HepG2 (cell line): ENCODE results near the gene PRXL2A. TPM values are rescaled to one million over a fixed set of nuclear protein-coding genes. Genes with fewer than 3 reads are reported as not detected.

Experiments
- CAMTA2 ChIP-seq: sonication (generic); formaldehyde crosslinking; IDR thresholded peaks from 2 replicates; pipeline ENCODE4 v1.4.0; 2020; ENCODE audit warnings: mild to moderate bottlenecking, missing genetic modification reagents, borderline replicate concordance
- FIP1L1 ChIP-seq: fragments of 200-400 bp; formaldehyde crosslinking; IDR thresholded peaks from 2 replicates; pipeline ENCODE4 v1.6.1; 2018; ENCODE audit warnings: low read depth, mild to moderate bottlenecking, low read length, moderate library complexity, borderline replicate concordance; ENCODE audit not compliant: insufficient read depth
- GABPB1 ChIP-seq: IDR thresholded peaks from 2 replicates; pipeline ENCODE4 v1.6.1; 2016; ENCODE audit warnings: mild to moderate bottlenecking, missing genetic modification reagents, moderate library complexity, missing compliant biosample characterization
- MZF1 ChIP-seq: sonication (generic); formaldehyde crosslinking; IDR thresholded peaks from 2 replicates; pipeline ENCODE4 v1.8.1; 2023; ENCODE audit warnings: mild to moderate bottlenecking, missing genetic modification reagents, borderline replicate concordance
- NFE2L2 ChIP-seq: fragments of 150-350 bp; IDR thresholded peaks from 2 replicates; pipeline ENCODE4 v1.6.1; 2014; ENCODE audit warnings: low read length
- THAP11 ChIP-seq: IDR thresholded peaks from 2 replicates; pipeline ENCODE4 v1.6.1; 2016; ENCODE audit warnings: missing biosample characterization, missing genetic modification reagents
- TP53 ChIP-seq: sonication (generic); formaldehyde crosslinking; conservative IDR thresholded peaks from 2 replicates; pipeline ENCODE4 v1.4.0; 2020; ENCODE audit warnings: missing genetic modification reagents
- ZFP1 ChIP-seq: IDR thresholded peaks from 2 replicates; pipeline ENCODE4 v1.6.1; 2016
- ZMYM2 ChIP-seq: sonication (generic); formaldehyde crosslinking; IDR thresholded peaks from 2 replicates; pipeline ENCODE4 v1.8.0; 2022; ENCODE audit warnings: mild to moderate bottlenecking, missing genetic modification reagents
- ZNF383 ChIP-seq: sonication (generic); formaldehyde crosslinking; IDR thresholded peaks from 2 replicates; pipeline ENCODE4 v1.4.0; 2020; ENCODE audit warnings: missing genetic modification reagents, mild to moderate bottlenecking, borderline replicate concordance
- ZNF446 ChIP-seq: sonication (generic); formaldehyde crosslinking; IDR thresholded peaks from 2 replicates; pipeline ENCODE4 v1.5.0; 2020; ENCODE audit warnings: mild to moderate bottlenecking, missing genetic modification reagents
- ZNF672 ChIP-seq: sonication (generic); formaldehyde crosslinking; IDR thresholded peaks from 2 replicates; pipeline ENCODE4 v1.8.1; 2022; ENCODE audit warnings: missing genetic modification reagents
- ZSCAN31 ChIP-seq: sonication (generic); formaldehyde crosslinking; IDR thresholded peaks from 2 replicates; pipeline ENCODE4 v1.5.0; 2020; ENCODE audit warnings: low read depth, mild to moderate bottlenecking, missing genetic modification reagents
- polyA plus RNA-seq, 8 experiments: library from polyadenylated mRNA; depleted of rRNA in 3 of 8; stranded (reverse) in 7 of 8; unstranded in 1 of 8; fragments of >200 nt; fragmentation: Illumina TruSeq in 4 of 8; extraction: Trizol in 4 of 8; gene quantifications; 2 replicates each; pipeline versions ENCODE4 v1.2.1 to v1.2.3, GENCODE V29; 2011 to 2016; ENCODE audit warnings: low read depth in 4 of 8, missing spikeins in 1 of 8, mixed read lengths in 1 of 8; ENCODE audit not compliant: insufficient read depth in 1 of 8
- total RNA-seq, 5 experiments: library from RNA; depleted of rRNA; stranded (reverse); fragments of >200 nt; fragmentation: Illumina TruSeq; extraction: Trizol; gene quantifications; 2 replicates each; pipeline ENCODE4 v1.2.3, GENCODE V29; 2016; ENCODE audit warnings: low read depth in 1 of 5
- TF ChIP-seq, protein P1 (sequence below): sonication (generic); formaldehyde crosslinking; IDR thresholded peaks from 2 replicates; pipeline ENCODE4 v1.4.0; 2020; ENCODE audit warnings: missing genetic modification reagents
- TF ChIP-seq, protein P2 (sequence below): sonication (generic); formaldehyde crosslinking; IDR thresholded peaks from one replicate; pipeline ENCODE4 v1.5.1; 2020; ENCODE audit warnings: mild to moderate bottlenecking, missing genetic modification reagents; ENCODE audit errors: not compliant biosample characterization
- TF ChIP-seq, protein P3 (sequence below): sonication (generic); formaldehyde crosslinking; IDR thresholded peaks from 2 replicates; pipeline ENCODE4 v1.4.0; 2020; ENCODE audit warnings: mild to moderate bottlenecking, missing genetic modification reagents
- TF ChIP-seq, protein P4 (sequence below): sonication (generic); formaldehyde crosslinking; IDR thresholded peaks from 2 replicates; pipeline ENCODE4 v1.4.0; 2020; ENCODE audit warnings: missing genetic modification reagents

The PRXL2A gene
- total and polyA plus RNA-seq, 2 of the 13 experiments (the other 11 are each of a cell fraction or from before 2014, with no cell fraction given): 43.9 to 79.9 TPM

DNA sequence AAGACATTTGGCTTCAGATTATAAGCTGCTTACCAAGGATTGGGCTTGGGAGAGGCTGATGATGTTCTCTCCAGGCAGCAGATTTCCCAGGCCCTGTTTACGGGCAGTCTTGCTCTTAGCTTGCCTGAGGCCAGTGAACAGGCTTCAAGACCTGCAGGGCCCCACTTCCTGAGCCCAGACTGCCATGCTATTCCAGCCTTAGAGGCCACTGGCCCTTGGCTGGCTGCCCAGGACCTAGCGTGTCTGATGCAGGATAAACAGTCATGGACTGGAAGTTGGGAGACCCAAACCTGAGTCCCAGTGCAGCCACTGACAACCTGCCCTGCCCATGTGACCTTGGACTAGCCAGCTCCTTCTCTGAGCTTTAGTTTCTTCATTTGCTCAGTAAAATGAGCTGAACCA is 2.9 kb downstream of the PRXL2A start (continued):
- TF ChIP-seq, protein P1, sequence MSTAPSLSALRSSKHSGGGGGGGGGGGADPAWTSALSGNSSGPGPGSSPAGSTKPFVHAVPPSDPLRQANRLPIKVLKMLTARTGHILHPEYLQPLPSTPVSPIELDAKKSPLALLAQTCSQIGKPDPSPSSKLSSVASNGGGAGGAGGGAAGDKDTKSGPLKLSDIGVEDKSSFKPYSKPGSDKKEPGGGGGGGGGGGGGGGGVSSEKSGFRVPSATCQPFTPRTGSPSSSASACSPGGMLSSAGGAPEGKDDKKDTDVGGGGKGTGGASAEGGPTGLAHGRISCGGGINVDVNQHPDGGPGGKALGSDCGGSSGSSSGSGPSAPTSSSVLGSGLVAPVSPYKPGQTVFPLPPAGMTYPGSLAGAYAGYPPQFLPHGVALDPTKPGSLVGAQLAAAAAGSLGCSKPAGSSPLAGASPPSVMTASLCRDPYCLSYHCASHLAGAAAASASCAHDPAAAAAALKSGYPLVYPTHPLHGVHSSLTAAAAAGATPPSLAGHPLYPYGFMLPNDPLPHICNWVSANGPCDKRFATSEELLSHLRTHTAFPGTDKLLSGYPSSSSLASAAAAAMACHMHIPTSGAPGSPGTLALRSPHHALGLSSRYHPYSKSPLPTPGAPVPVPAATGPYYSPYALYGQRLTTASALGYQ (CRISPR knock-in tag): no peak
- TF ChIP-seq ZNF383 (CRISPR knock-in tag) (no peak), FIP1L1 (no peak), ZSCAN31 (CRISPR knock-in tag) (no peak; the same call in 1 of the 2 replicates), TP53 (CRISPR knock-in tag) (no peak), CAMTA2 (CRISPR knock-in tag) (no peak), GABPB1 (CRISPR knock-in tag) (peak; percentile 37; the same call in 1 of the 2 replicates), NFE2L2 (no peak), ZMYM2 (CRISPR knock-in tag) (no peak), MZF1 (CRISPR knock-in tag) (no peak), ZNF446 (CRISPR knock-in tag) (no peak), ZNF672 (CRISPR knock-in tag) (no peak), THAP11 (CRISPR knock-in tag) (no peak), ZFP1 (CRISPR knock-in tag) (no peak)
- TF ChIP-seq, protein P2, sequence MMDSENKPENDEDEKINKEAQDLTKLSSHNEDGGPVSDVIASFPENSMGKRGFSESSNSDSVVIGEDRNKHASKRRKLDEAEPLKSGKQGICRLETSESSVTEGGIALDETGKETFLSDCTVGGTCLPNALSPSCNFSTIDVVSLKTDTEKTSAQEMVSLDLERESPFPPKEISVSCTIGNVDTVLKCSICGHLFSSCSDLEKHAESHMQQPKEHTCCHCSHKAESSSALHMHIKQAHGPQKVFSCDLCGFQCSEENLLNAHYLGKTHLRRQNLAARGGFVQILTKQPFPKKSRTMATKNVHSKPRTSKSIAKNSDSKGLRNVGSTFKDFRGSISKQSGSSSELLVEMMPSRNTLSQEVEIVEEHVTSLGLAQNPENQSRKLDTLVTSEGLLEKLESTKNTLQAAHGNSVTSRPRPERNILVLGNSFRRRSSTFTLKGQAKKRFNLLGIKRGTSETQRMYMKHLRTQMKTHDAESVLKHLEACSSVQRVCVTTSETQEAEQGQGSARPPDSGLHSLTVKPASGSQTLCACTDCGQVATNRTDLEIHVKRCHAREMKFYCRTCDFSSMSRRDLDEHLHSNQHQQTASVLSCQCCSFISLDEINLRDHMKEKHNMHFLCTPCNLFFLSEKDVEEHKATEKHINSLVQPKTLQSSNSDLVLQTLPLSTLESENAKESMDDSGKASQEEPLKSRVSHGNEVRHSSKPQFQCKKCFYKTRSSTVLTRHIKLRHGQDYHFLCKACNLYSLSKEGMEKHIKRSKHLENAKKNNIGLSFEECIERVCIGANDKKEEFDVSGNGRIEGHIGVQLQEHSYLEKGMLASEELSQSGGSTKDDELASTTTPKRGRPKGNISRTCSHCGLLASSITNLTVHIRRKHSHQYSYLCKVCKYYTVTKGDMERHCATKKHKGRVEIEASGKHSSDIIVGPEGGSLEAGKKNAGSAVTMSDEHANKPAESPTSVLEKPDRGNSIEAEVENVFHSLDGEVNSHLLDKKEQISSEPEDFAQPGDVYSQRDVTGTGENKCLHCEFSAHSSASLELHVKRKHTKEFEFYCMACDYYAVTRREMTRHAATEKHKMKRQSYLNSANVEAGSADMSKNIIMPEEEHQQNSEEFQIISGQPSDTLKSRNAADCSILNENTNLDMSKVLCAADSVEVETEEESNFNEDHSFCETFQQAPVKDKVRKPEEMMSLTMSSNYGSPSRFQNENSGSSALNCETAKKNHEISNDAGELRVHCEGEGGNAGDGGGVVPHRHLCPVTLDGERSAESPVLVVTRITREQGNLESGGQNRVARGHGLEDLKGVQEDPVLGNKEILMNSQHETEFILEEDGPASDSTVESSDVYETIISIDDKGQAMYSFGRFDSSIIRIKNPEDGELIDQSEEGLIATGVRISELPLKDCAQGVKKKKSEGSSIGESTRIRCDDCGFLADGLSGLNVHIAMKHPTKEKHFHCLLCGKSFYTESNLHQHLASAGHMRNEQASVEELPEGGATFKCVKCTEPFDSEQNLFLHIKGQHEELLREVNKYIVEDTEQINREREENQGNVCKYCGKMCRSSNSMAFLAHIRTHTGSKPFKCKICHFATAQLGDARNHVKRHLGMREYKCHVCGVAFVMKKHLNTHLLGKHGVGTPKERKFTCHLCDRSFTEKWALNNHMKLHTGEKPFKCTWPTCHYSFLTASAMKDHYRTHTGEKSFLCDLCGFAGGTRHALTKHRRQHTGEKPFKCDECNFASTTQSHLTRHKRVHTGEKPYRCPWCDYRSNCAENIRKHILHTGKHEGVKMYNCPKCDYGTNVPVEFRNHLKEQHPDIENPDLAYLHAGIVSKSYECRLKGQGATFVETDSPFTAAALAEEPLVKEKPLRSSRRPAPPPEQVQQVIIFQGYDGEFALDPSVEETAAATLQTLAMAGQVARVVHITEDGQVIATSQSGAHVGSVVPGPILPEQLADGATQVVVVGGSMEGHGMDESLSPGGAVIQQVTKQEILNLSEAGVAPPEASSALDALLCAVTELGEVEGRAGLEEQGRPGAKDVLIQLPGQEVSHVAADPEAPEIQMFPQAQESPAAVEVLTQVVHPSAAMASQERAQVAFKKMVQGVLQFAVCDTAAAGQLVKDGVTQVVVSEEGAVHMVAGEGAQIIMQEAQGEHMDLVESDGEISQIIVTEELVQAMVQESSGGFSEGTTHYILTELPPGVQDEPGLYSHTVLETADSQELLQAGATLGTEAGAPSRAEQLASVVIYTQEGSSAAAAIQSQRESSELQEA (CRISPR knock-in tag): no peak
- TF ChIP-seq, protein P3, sequence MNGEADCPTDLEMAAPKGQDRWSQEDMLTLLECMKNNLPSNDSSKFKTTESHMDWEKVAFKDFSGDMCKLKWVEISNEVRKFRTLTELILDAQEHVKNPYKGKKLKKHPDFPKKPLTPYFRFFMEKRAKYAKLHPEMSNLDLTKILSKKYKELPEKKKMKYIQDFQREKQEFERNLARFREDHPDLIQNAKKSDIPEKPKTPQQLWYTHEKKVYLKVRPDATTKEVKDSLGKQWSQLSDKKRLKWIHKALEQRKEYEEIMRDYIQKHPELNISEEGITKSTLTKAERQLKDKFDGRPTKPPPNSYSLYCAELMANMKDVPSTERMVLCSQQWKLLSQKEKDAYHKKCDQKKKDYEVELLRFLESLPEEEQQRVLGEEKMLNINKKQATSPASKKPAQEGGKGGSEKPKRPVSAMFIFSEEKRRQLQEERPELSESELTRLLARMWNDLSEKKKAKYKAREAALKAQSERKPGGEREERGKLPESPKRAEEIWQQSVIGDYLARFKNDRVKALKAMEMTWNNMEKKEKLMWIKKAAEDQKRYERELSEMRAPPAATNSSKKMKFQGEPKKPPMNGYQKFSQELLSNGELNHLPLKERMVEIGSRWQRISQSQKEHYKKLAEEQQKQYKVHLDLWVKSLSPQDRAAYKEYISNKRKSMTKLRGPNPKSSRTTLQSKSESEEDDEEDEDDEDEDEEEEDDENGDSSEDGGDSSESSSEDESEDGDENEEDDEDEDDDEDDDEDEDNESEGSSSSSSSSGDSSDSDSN (CRISPR knock-in tag): peak; percentile 32
- TF ChIP-seq, protein P4, sequence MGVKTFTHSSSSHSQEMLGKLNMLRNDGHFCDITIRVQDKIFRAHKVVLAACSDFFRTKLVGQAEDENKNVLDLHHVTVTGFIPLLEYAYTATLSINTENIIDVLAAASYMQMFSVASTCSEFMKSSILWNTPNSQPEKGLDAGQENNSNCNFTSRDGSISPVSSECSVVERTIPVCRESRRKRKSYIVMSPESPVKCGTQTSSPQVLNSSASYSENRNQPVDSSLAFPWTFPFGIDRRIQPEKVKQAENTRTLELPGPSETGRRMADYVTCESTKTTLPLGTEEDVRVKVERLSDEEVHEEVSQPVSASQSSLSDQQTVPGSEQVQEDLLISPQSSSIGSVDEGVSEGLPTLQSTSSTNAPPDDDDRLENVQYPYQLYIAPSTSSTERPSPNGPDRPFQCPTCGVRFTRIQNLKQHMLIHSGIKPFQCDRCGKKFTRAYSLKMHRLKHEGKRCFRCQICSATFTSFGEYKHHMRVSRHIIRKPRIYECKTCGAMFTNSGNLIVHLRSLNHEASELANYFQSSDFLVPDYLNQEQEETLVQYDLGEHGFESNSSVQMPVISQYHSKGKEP (CRISPR knock-in tag): no peak
